ENCODE data around the gene NOBOX.

DNA sequence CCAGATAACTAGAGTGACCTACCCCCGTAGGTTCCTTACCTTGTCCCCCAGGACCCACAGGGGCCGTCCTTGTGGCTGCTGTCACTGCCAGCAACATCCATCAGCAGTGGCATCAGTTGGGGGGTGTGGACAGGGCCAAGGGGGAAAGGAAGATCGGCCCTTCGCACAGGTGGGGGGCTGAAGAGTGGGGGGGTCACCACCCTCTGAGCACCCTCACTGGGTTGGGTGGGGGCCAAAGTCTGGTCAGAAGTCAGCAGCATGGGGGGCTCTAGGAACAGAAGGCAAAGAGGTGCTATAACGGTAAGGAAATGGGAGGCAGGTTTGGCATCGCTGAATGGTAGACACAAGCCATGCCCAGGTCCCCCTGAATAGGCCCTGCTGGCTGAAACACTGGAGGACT, 4.6 kb downstream of the NOBOX start:
- no peak for TF ChIP-seq POLR2A (IDR thresholded peaks at IDR 0.05)
- TF ChIP-seq, protein P1, sequence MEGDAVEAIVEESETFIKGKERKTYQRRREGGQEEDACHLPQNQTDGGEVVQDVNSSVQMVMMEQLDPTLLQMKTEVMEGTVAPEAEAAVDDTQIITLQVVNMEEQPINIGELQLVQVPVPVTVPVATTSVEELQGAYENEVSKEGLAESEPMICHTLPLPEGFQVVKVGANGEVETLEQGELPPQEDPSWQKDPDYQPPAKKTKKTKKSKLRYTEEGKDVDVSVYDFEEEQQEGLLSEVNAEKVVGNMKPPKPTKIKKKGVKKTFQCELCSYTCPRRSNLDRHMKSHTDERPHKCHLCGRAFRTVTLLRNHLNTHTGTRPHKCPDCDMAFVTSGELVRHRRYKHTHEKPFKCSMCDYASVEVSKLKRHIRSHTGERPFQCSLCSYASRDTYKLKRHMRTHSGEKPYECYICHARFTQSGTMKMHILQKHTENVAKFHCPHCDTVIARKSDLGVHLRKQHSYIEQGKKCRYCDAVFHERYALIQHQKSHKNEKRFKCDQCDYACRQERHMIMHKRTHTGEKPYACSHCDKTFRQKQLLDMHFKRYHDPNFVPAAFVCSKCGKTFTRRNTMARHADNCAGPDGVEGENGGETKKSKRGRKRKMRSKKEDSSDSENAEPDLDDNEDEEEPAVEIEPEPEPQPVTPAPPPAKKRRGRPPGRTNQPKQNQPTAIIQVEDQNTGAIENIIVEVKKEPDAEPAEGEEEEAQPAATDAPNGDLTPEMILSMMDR (IDR thresholded peaks at IDR 0.05) = no peak
